Tibial artery (tissue), 4 donors: ENCODE results near the gene RNASEL.

Experiments
- DNase-seq, 2 donors: peaks; one replicate each; pipeline ENCODE4 v3.0.0-alpha.2; 2019
- H3K27ac ChIP-seq, 2 donors: fragments of 200-600 bp; sonication (generic) in 1 of 2; 1 replicate in 1 of 2; 2 replicates in 1 of 2; pipeline ENCODE4 v1.5.1; 2018 to 2019; ENCODE audit warnings: mild to moderate bottlenecking in 1 of 2
- H3K27me3 ChIP-seq, 2 donors: fragments of 200-600 bp; sonication (generic) in 1 of 2; one replicate each; pipeline versions ENCODE4 v1.5.1 to v1.6.0; 2016 to 2019
- H3K36me3 ChIP-seq, 3 donors: fragments of 200-600 bp; sonication (generic) in 2 of 3; one replicate each; pipeline ENCODE4 v1.5.1; 2016 to 2019; ENCODE audit warnings: mild to moderate bottlenecking in 2 of 3
- H3K4me1 ChIP-seq, 4 donors: fragments of 200-600 bp; sonication (generic) in 2 of 4; 1 replicate in 3 of 4; 2 replicates in 1 of 4; pipeline ENCODE4 v1.5.1; 2016 to 2019
- H3K4me3 ChIP-seq, 2 donors: fragments of 200-600 bp; sonication (generic) in 1 of 2; 1 replicate in 1 of 2; 2 replicates in 1 of 2; pipeline ENCODE4 v1.5.1; 2018 to 2019; ENCODE audit warnings: mild to moderate bottlenecking in 2 of 2
- H3K9me3 ChIP-seq, 3 donors: fragments of 200-600 bp; sonication (generic) in 1 of 3; one replicate each; pipeline ENCODE4 v1.5.1; 2016 to 2019
- intact Hi-C: fragments of 100-400 bp; cut with DNase I; formaldehyde crosslinking; loops from one replicate; pipeline ENCODE4 v1.15.0; 2023; ENCODE audit warnings: low total_unique reads
- TF ChIP-seq, protein P1 (sequence below), 2 experiments: fragments of 200-600 bp in 1 of 2; fragments of 450-650 bp in 1 of 2; IDR thresholded peaks; one replicate each; pipeline ENCODE4 v1.5.1; 2017 to 2019; ENCODE audit warnings: antibody characterized with exemption in 2 of 2, mild to moderate bottlenecking in 1 of 2, moderate library complexity in 1 of 2

RNASEL gene

DNA sequence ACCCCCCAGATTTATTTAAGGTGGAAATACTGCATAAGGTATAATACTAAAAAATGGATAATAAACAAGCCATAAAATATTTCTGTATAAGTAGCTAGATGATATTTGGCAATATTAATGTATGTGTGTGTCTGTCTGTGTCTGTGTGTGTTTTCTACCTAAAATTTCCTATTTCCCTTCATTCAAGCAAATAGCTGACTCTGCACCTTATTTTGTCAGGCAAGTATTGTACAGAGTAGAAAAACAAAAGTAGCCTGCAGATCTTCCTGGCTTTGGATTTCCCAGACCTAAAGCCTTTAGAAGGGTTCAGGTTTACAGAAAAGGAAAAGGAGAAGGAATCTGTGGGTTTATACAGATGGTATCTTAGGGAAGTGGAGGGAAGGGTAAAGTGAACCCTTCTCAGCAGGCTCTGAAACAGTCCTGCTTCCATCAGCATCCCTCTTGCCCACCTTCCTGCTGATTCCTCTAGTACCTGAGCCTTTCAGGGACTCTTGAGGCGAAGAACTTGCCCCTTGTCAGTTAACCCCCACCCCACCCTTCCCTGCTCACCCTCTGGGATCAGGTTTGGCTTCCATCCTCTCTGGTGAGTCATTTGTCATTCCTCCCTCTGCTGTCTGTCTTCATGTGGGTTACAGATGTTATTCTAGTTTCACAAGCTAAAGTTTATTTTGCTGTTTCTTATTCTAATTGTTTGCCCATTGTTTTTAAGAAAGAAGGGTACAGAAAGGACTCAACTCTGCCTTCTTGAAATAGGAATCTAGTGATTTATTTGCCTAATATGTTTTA is 36.9 kb upstream of the RNASEL start:
- Histone ChIP-seq H3K27me3 (no peaks in the 10 kb centered on the region), H3K27ac (no peak overlapping the region), H3K36me3 (no peaks in the 10 kb centered on the region), H3K9me3 (no peaks in the 10 kb centered on the region), H3K4me3 (no peak overlapping the region), H3K4me1 (peaks cover 0 to 14% (median 9%) of the 10 kb centered on the region in 4 donors)
- intact Hi-C loops = no loop called here
- no peak for DNase-seq
- TF ChIP-seq, protein P1, sequence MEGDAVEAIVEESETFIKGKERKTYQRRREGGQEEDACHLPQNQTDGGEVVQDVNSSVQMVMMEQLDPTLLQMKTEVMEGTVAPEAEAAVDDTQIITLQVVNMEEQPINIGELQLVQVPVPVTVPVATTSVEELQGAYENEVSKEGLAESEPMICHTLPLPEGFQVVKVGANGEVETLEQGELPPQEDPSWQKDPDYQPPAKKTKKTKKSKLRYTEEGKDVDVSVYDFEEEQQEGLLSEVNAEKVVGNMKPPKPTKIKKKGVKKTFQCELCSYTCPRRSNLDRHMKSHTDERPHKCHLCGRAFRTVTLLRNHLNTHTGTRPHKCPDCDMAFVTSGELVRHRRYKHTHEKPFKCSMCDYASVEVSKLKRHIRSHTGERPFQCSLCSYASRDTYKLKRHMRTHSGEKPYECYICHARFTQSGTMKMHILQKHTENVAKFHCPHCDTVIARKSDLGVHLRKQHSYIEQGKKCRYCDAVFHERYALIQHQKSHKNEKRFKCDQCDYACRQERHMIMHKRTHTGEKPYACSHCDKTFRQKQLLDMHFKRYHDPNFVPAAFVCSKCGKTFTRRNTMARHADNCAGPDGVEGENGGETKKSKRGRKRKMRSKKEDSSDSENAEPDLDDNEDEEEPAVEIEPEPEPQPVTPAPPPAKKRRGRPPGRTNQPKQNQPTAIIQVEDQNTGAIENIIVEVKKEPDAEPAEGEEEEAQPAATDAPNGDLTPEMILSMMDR (IDR thresholded peaks at IDR 0.05) = no peak

DNA sequence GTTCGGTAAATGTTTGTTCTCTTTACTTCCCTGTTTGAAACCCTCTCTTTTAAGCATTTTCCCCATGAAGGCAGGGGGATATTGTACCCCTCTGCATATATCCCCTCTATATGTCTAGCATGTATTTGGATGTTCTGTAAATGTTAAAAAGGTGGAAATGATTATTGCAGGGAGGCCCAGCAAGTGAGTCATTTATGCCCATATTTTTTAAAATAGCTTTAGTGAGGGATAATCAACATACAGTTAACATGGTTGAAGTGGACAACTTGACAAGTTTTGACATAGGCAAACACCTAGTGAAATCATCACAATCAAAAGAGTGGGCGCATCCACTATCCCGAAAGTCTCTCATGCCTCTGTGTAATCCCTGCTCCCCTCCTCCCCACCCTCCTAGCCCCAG is 36.0 kb upstream of the RNASEL start:
- TF ChIP-seq, protein P1 (IDR thresholded peaks at IDR 0.05) = no peak
- intact Hi-C loops = no loop called here
- H3K27me3 ChIP-seq = no peaks in the 10 kb centered on the region
- peaks cover 0 to 14% (median 9%) of the 10 kb centered on the region in 4 donors for H3K4me1 ChIP-seq
- no peaks in the 10 kb centered on the region for H3K9me3 ChIP-seq
- DNase-seq = no peak
- no peak overlapping the region for H3K4me3 ChIP-seq
- H3K36me3 ChIP-seq = no peaks in the 10 kb centered on the region
- H3K27ac ChIP-seq = no peak overlapping the region

DNA sequence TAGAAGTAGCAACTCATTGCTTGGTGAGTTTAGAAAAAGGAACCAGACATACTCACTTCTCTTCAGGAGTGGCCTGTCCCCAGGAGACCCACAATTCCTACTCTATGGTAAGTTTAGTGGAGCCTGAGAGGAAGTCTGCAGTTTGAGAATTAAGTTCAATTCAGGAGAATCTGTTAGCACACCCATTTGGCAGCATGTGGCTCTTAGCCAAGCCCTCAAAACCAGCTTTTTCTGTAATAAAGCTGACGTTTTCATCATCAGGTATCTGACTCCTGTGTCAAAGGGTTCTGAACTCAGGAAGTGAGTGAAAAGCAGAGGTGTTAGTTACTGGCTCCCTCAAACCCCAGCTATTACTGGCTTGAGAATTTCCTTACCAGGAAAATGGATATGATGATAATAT is 35.5 kb upstream of the RNASEL start:
- intact Hi-C loops = no loop called here
- H3K4me3 ChIP-seq = no peak overlapping the region
- no peaks in the 10 kb centered on the region for H3K27me3 ChIP-seq
- peaks cover 0 to 14% (median 9%) of the 10 kb centered on the region in 4 donors for H3K4me1 ChIP-seq
- H3K36me3 ChIP-seq = no peaks in the 10 kb centered on the region
- H3K9me3 ChIP-seq = no peaks in the 10 kb centered on the region
- DNase-seq = no peak
- H3K27ac ChIP-seq = no peak overlapping the region
- TF ChIP-seq, protein P1 (IDR thresholded peaks at IDR 0.05) = no peak

DNA sequence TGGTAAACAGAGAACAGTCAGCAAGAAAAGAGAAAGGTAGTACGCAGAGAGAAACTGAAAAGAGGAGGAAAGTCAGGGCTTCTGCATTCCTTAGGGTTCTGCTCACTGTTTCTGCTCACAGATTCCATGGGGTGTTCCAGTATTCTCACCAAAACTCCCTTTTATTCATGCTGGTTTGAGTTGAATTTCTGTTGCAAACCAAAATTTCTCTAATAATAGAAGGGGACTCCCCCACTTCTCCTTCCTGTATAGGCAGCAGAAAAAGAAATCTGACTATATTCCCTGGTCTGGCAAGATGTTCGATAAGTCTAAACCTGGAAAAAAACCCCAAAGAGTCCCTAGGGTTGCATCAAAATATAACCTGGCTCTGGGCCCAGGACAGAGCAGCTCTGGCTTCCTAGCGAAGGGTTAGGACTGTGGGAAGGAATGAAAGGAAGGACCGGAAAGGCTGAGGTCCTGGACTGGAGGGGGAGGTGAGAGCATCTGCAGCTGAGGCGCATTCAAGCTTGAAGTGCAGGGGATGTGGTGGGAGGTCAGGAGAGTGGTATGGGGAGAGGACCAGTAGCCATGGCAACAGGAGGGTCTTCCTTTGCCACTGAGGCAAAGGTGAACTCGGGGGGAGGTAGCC is 34.0 kb upstream of the RNASEL start:
- no peaks in the 10 kb centered on the region for H3K36me3 ChIP-seq
- TF ChIP-seq, protein P1 (IDR thresholded peaks at IDR 0.05) = no peak
- H3K27me3 ChIP-seq = no peaks in the 10 kb centered on the region
- no peaks in the 10 kb centered on the region for H3K9me3 ChIP-seq
- H3K4me3 ChIP-seq = no peak overlapping the region
- DNase-seq = no peak
- H3K4me1 ChIP-seq = peaks cover 0 to 17% (median 11%) of the 10 kb centered on the region in 4 donors
- no peak overlapping the region for H3K27ac ChIP-seq
- intact Hi-C loops = no loop called here

DNA sequence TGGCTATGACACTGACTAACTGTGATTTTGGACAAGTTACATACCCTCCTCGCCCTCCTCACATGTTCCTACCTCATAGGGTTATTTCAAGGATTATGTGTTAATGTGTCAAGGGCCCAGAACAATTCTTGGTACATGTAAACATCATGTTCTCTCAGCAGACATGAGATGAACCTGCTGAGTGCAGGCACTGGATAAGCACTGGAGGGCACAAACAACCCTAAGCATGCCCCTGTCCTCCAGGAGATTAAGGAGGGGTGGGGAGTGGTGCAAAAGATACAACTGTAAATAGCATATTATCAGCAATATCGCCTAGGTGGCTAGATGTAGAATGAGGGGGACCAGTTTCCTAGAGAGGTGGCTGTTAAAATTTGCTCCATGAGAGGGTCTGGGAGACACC is 32.9 kb upstream of the RNASEL start:
- intact Hi-C loops = no loop called here
- Histone ChIP-seq H3K4me3 (no peak overlapping the region), H3K36me3 (no peaks in the 10 kb centered on the region), H3K27ac (no peak overlapping the region), H3K9me3 (no peaks in the 10 kb centered on the region), H3K4me1 (peaks cover 0 to 26% (median 22%) of the 10 kb centered on the region in 4 donors), H3K27me3 (no peaks in the 10 kb centered on the region)
- no peak for DNase-seq
- TF ChIP-seq, protein P1 (IDR thresholded peaks at IDR 0.05) = no peak
